GM19328 (cell line): Measurements from ENCODE around the gene OSBPL2.

Experiments
- ATAC-seq: cut with Tn5 transposase; IDR thresholded peaks from one replicate; pipeline ENCODE4 v1.9.1; 2021; ENCODE audit warnings: mild to moderate bottlenecking, moderate library complexity; ENCODE audit not compliant: unreplicated experiment

The OSBPL2 gene

GRCh38 chr20:62237801-62238568 is at the start of gene OSBPL2:
Gene OSBPL2, plus strand, starts transcription at chr20:62238521. Its CDS starts 17,664 bp downstream, at chr20:62256185.
- ATAC-seq: peak; percentile 99

GRCh38 chr20:62190639-62191411 is 47.5 kb upstream of the OSBPL2 start:
- ATAC-seq: no peak

- ATAC-seq: no peak
Observed at GRCh38 chr20:62191781-62192559, 46.4 kb upstream of the OSBPL2 start.

GRCh38 chr20:62192635-62193034 is 45.7 kb upstream of the OSBPL2 start:
- no peak for ATAC-seq

- ATAC-seq: no peak
Observed at GRCh38 chr20:62193079-62194025, 45.0 kb upstream of the OSBPL2 start.

- ATAC-seq: no peak
Observed at GRCh38 chr20:62195075-62195405, 43.3 kb upstream of the OSBPL2 start.

DNA sequence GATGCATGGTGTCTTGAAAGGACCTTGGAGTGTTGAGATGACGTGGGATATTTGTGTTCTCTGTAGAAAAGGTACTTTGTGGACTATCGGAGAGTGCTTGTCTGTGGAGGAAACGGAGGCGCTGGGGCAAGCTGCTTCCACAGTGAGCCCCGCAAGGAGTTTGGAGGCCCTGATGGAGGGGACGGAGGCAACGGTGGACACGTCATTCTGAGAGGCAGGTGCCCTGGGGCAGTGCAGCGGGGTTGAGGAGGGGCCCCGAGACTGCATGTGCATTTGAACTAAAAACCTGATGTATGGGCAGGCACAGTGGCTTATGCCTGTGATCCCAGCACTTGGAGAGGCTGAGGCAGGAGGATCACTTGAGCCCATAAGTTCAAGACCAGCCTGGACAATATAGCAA is 42.6 kb upstream of the OSBPL2 start:
- no peak for ATAC-seq

- ATAC-seq: no peak
Observed at GRCh38 chr20:62196286-62196685, 42.0 kb upstream of the OSBPL2 start.

- no peak for ATAC-seq
Observed at GRCh38 chr20:62197311-62197710, 41.0 kb upstream of the OSBPL2 start.

GRCh38 chr20:62197801-62198200 is 40.5 kb upstream of the OSBPL2 start:
- ATAC-seq: no peak

GRCh38 chr20:62198496-62198895 is 39.8 kb upstream of the OSBPL2 start:
- ATAC-seq: no peak

- no peak for ATAC-seq
Observed at GRCh38 chr20:62198931-62199330, 39.4 kb upstream of the OSBPL2 start.

GRCh38 chr20:62200491-62201172 is 37.7 kb upstream of the OSBPL2 start:
- no peak for ATAC-seq

DNA sequence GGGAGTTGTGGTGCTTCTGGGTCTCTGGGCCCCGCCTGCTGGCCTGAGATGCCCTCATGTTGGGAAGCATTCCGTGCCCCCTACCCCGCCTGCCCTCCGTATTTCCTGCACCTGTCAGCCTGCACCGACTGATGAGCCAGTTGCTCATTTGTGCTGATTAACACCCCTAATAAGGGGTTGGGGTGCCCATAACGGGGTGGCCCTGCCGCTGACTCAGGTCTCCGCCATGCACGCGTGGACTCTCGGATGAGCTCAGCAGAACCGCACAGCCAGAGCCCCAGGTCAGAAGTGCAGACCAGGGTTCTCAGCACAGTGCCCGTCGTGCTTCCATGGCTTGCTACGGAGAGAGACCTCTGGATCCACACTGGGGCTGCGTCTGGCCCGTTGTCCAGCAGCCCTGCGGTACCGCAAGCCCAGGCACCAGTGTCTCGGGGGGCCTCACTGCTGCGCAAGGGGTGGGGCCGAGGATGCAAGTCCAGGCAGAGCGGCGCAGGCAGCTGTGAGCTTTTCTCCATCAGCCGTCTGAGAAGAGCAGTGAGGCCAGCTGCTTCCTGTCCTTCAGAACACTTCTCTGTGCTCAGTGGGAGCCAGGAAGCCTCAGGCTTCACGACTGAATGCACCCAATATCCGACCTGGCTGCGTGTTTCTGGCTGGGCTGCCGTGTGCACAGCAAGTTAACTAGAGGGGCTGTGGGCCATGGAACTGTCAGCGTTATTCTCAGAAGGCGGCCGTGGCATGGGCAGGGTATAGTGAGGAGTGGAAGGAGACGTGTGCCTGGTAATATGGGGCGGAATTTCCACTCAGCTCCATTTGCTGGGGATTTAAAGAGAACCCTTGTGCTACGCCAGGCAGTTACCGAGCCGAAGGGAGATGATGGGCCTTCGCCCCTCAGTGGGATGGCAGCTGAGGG is 36.9 kb upstream of the OSBPL2 start:
- peak; percentile 60 for ATAC-seq

- no peak for ATAC-seq
Observed at GRCh38 chr20:62202083-62202395, 36.3 kb upstream of the OSBPL2 start.

DNA sequence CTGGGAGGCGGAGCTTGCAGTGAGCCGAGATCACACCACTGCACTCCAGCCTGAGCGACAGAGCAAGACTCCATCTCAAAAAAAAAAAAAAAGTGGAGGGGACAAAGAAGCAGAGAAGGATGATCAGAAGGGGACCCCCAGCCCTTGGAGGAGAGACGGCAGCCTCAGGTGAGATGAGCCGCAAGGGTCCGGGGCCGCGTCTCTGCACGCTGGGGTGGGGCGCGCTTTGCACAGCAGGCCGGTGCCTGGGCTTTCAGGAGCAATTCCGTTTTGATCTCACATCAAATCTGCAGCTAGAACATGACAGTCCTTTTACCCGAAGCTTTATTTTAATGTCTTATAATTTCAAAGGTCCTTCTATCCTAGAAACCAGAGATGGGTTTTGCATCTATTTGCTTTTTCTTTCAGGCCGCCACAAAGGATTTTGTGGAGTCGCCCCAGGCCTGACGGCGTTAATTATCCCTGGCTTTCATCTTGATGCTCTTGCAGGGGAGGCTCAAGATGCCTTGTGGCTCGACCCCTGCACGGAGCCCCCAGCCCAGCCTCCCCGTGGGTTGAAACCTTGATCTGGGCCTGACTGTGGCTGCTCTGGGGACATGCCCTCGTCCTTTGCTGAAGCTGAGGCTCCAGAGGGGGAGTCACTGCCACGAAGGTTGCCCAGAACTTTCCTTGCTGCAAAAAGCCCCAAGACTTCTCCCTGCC is 35.5 kb upstream of the OSBPL2 start:
- ATAC-seq: no peak

GRCh38 chr20:62203378-62204030 is 34.8 kb upstream of the OSBPL2 start:
- no peak for ATAC-seq
